ENCODE data around the gene COL27A1.
"Not testable (repeated sequence)": the region's sequence is repeated elsewhere in the genome, so short reads cannot be mapped to it uniquely, and the experiment has no call there.

Gene COL27A1

GRCh38 chr9:114314881-114315722, 159.8 kb downstream of the COL27A1 start:
- no peak for DNase-seq (ENCODE audit: extremely low read depth in 1 of 2, low read depth in 1 of 2)

GRCh38 chr9:114315723-114316363, 160.5 kb downstream of the COL27A1 start:
- DNase-seq (ENCODE audit: extremely low read depth in 1 of 2, low read depth in 1 of 2) = no peak

- no peak for DNase-seq (ENCODE audit: extremely low read depth in 1 of 2, low read depth in 1 of 2)
Measured at GRCh38 chr9:114316605-114317230, 161.4 kb downstream of the COL27A1 start.

GRCh38 chr9:114317665-114318357, 162.5 kb downstream of the COL27A1 start:
- no peak for DNase-seq (ENCODE audit: extremely low read depth in 1 of 2, low read depth in 1 of 2)

GRCh38 chr9:114318416-114318815, 163.1 kb downstream of the COL27A1 start:
- DNase-seq (ENCODE audit: extremely low read depth in 1 of 2, low read depth in 1 of 2) = no peak

- no peak for DNase-seq (ENCODE audit: extremely low read depth in 1 of 2, low read depth in 1 of 2)
Measured at GRCh38 chr9:114319147-114319546, 163.8 kb downstream of the COL27A1 start.

- DNase-seq (ENCODE audit: extremely low read depth in 1 of 2, low read depth in 1 of 2) = peak in 1 of 2 donors; percentile 10
Measured at GRCh38 chr9:114320710-114321109, 165.4 kb downstream of the COL27A1 start.

GRCh38 chr9:114321759-114322158, 166.4 kb downstream of the COL27A1 start:
- DNase-seq (ENCODE audit: extremely low read depth in 1 of 2, low read depth in 1 of 2) = peak in 1 of 2 donors; percentile 52

GRCh38 chr9:114322160-114322818, 167.0 kb downstream of the COL27A1 start:
- DNase-seq (ENCODE audit: extremely low read depth in 1 of 2, low read depth in 1 of 2) = not testable (repeated sequence)

GRCh38 chr9:114322831-114323531, 167.6 kb downstream of the COL27A1 start, which contains the start of gene ORM1:
Gene ORM1 (plus strand): TSS chr9:114323098. CDS start chr9:114323134, 36 bp downstream.
- not testable (repeated sequence) for DNase-seq (ENCODE audit: extremely low read depth in 1 of 2, low read depth in 1 of 2)

GRCh38 chr9:114323849-114324248, 168.5 kb downstream of the COL27A1 start:
- not testable (repeated sequence) for DNase-seq (ENCODE audit: extremely low read depth in 1 of 2, low read depth in 1 of 2)

GRCh38 chr9:114324492-114324891, 169.2 kb downstream of the COL27A1 start:
- no peak for DNase-seq (ENCODE audit: extremely low read depth in 1 of 2, low read depth in 1 of 2)

GRCh38 chr9:114324965-114325364, 169.6 kb downstream of the COL27A1 start:
- not testable (repeated sequence) for DNase-seq (ENCODE audit: extremely low read depth in 1 of 2, low read depth in 1 of 2)

GRCh38 chr9:114325684-114326254, 170.4 kb downstream of the COL27A1 start:
- not testable (repeated sequence) for DNase-seq (ENCODE audit: extremely low read depth in 1 of 2, low read depth in 1 of 2)

- no peak for DNase-seq (ENCODE audit: extremely low read depth in 1 of 2, low read depth in 1 of 2)
Measured at GRCh38 chr9:114327749-114328148, 172.4 kb downstream of the COL27A1 start.

- DNase-seq (ENCODE audit: extremely low read depth in 1 of 2, low read depth in 1 of 2) = not testable (repeated sequence)
Measured at GRCh38 chr9:114328357-114328820, 173.1 kb downstream of the COL27A1 start.

GRCh38 chr9:114328937-114329624, 173.7 kb downstream of the COL27A1 start:
- not testable (repeated sequence) for DNase-seq (ENCODE audit: extremely low read depth in 1 of 2, low read depth in 1 of 2)

- not testable (repeated sequence) for DNase-seq (ENCODE audit: extremely low read depth in 1 of 2, low read depth in 1 of 2)
Measured at GRCh38 chr9:114329625-114330022, 174.3 kb downstream of the COL27A1 start, which contains the start of gene ORM2. Gene ORM2 (plus strand): TSS chr9:114329869. CDS start chr9:114329905, 36 bp downstream.

GRCh38 chr9:114330636-114331035, 175.3 kb downstream of the COL27A1 start:
- no peak for DNase-seq (ENCODE audit: extremely low read depth in 1 of 2, low read depth in 1 of 2)

Measured in stimulated activated CD8-positive, alpha-beta memory T cell treated with anti-CD3 and anti-CD28 coated beads, Interleukin-7, amount 100 ng/mL, for 48 hours (primary cell).